Upper lobe of left lung (tissue), 6 donors: Measurements from ENCODE around the gene SAPCD2. TPM values are rescaled to one million over a fixed set of nuclear protein-coding genes. Genes with fewer than 3 reads are reported as not detected.

Experiments
- ATAC-seq, 2 donors: fragments of 200-7000 bp; cut with Tn5 transposase; one replicate each; pipeline ENCODE4 v1.9.1; 2022; ENCODE audit warnings: mild to moderate bottlenecking in 2 of 2, moderate library complexity in 2 of 2; ENCODE audit not compliant: low FRiP score in 2 of 2
- DNase-seq, 2 donors: peaks; one replicate each; pipeline ENCODE4 v3.0.0-alpha.2; 2019 to 2020
- H3K27ac ChIP-seq, 4 donors: fragments of 200-600 bp; sonication (generic); one replicate each; pipeline ENCODE4 v1.5.1; 2016 to 2019
- H3K27me3 ChIP-seq, 4 donors: fragments of 200-600 bp; sonication (generic); one replicate each; pipeline ENCODE4 v1.5.1; 2017 to 2019
- H3K36me3 ChIP-seq, 4 donors: fragments of 200-600 bp; sonication (generic); one replicate each; pipeline ENCODE4 v1.5.1; 2016 to 2019
- H3K4me1 ChIP-seq, 4 donors: fragments of 200-600 bp; sonication (generic); one replicate each; pipeline ENCODE4 v1.5.1; 2018 to 2019
- H3K4me3 ChIP-seq, 4 donors: fragments of 200-600 bp; sonication (generic); one replicate each; pipeline ENCODE4 v1.5.1; 2017 to 2019; ENCODE audit warnings: mild to moderate bottlenecking in 2 of 4, moderate library complexity in 1 of 4
- H3K9me3 ChIP-seq, 4 donors: fragments of 200-600 bp; sonication (generic); one replicate each; pipeline ENCODE4 v1.5.1; 2018 to 2019
- EP300 ChIP-seq, 4 donors: sonication (generic); formaldehyde crosslinking; IDR thresholded peaks; one replicate each; pipeline ENCODE4 v1.5.1; 2017; ENCODE audit warnings: antibody characterized with exemption in 4 of 4, control low read depth in 2 of 4
- POLR2A ChIP-seq, 4 donors: fragments of 450-650 bp; IDR thresholded peaks; one replicate each; pipeline ENCODE4 v1.5.1; 2016 to 2017; ENCODE audit warnings: antibody characterized with exemption in 4 of 4, mild to moderate bottlenecking in 2 of 4
- POLR2AphosphoS5 ChIP-seq, 2 donors: sonication (generic); formaldehyde crosslinking; IDR thresholded peaks; one replicate each; pipeline ENCODE4 v1.5.1; 2017; ENCODE audit warnings: antibody characterized with exemption in 2 of 2
- WGBS, 2 donors: methylation state at CpG; one replicate each; pipeline ENCODE4 v1.1.5; 2017 to 2018; 5-methylcytosine and 5-hydroxymethylcytosine counted together
- total RNA-seq, 6 donors: library from RNA; depleted of rRNA in 4 of 6; stranded (reverse); fragments of >200 nt in 4 of 6; gene quantifications; one replicate each; pipeline versions ENCODE4 v1.1.0 to v1.2.1, GENCODE V29; 2016 to 2021
- TF ChIP-seq, protein P1 (sequence below), 6 experiments: fragments of 450-650 bp in 4 of 6; fragments of 200-600 bp in 2 of 6; sonication (generic) in 2 of 6; IDR thresholded peaks; one replicate each; pipeline ENCODE4 v1.5.1; 2016 to 2019; ENCODE audit warnings: antibody characterized with exemption in 6 of 6
- donor health status: DM: no; HTN: no; CAD: no; lungs with moderate emphysema.
- donor health status: DM: no; HTN: yes; CAD: no; lungs with severe emphysema.

The SAPCD2 gene
- total RNA-seq, 6 donors from 2014 or later: 0.69 to 6.8 (median 1.4) TPM

- H3K4me1 ChIP-seq: peaks cover 31 to 65% (median 46%) of the 10 kb centered on the region in 4 donors
- TF ChIP-seq POLR2AphosphoS5 (IDR thresholded peaks at IDR 0.05): no peak
- TF ChIP-seq, protein P1, sequence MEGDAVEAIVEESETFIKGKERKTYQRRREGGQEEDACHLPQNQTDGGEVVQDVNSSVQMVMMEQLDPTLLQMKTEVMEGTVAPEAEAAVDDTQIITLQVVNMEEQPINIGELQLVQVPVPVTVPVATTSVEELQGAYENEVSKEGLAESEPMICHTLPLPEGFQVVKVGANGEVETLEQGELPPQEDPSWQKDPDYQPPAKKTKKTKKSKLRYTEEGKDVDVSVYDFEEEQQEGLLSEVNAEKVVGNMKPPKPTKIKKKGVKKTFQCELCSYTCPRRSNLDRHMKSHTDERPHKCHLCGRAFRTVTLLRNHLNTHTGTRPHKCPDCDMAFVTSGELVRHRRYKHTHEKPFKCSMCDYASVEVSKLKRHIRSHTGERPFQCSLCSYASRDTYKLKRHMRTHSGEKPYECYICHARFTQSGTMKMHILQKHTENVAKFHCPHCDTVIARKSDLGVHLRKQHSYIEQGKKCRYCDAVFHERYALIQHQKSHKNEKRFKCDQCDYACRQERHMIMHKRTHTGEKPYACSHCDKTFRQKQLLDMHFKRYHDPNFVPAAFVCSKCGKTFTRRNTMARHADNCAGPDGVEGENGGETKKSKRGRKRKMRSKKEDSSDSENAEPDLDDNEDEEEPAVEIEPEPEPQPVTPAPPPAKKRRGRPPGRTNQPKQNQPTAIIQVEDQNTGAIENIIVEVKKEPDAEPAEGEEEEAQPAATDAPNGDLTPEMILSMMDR (IDR thresholded peaks at IDR 0.05): peak; percentile 90 to 95 (median 92)
- no peak for TF ChIP-seq EP300 (IDR thresholded peaks at IDR 0.05)
- TF ChIP-seq POLR2A (IDR thresholded peaks at IDR 0.05): no peak
- H3K27ac ChIP-seq: peak overlapping the region; percentile 71 to 79 (median 76)
- no peaks in the 10 kb centered on the region for H3K36me3 ChIP-seq
- DNase-seq (peak in 1 of 2 donors; percentile 82), ATAC-seq (peak; percentile 85 to 88)
- 18 to 25% methylated on average over 14 to 19 of the region's 19 CpGs for WGBS, 2 donors
- H3K27me3 ChIP-seq: no peaks in the 10 kb centered on the region
- peak overlapping the region in 3 of 4 donors; percentile 54 to 72 (median 68) for H3K4me3 ChIP-seq
- no peaks in the 10 kb centered on the region for H3K9me3 ChIP-seq
Observed at GRCh38 chr9:137029058-137029936, 41.1 kb downstream of the SAPCD2 start.

GRCh38 chr9:137028263-137029057 is 41.9 kb downstream of the SAPCD2 start:
- Histone ChIP-seq H3K4me1 (peaks cover 30 to 63% (median 46%) of the 10 kb centered on the region in 4 donors), H3K9me3 (no peaks in the 10 kb centered on the region), H3K36me3 (no peaks in the 10 kb centered on the region), H3K27me3 (no peaks in the 10 kb centered on the region), H3K4me3 (peak overlapping the region; percentile 54 to 72 (median 70)), H3K27ac (peak overlapping the region in 3 of 4 donors; percentile 38 to 79 (median 78))
- no peak for TF ChIP-seq POLR2AphosphoS5 (IDR thresholded peaks at IDR 0.05)
- TF ChIP-seq, protein P1 (IDR thresholded peaks at IDR 0.05): peak in 5 of 6 experiments; percentile 23 to 63 (median 50)
- DNase-seq: peak; percentile 78 to 95
- WGBS, 2 donors: 0% methylated on average over 11 of the region's 98 CpGs; no CpG with 5 or more reads in 1 of the 2 donors
- peak; percentile 57 to 60 for ATAC-seq

- Histone ChIP-seq H3K27ac (peak within 1 kb of the TSS in 3 of 4 donors; percentile 50 to 79 (median 78)), H3K4me1 (peaks cover 30 to 62% (median 46%) of the 10 kb centered on the region in 4 donors), H3K27me3 (no peaks in the 10 kb centered on the region), H3K9me3 (no peaks in the 10 kb centered on the region), H3K36me3 (no peaks in the 10 kb centered on the region), H3K4me3 (peak within 1 kb of the TSS; percentile 54 to 72 (median 70))
- WGBS, 2 donors: 38% methylated on average over 7 to 9 of the region's 95 CpGs
- DNase-seq: peak in 1 of 2 donors; percentile 87
- TF ChIP-seq EP300 (IDR thresholded peaks at IDR 0.05) (no peak), POLR2AphosphoS5 (IDR thresholded peaks at IDR 0.05) (no peak), POLR2A (IDR thresholded peaks at IDR 0.05) (no peak)
- TF ChIP-seq, protein P1 (IDR thresholded peaks at IDR 0.05): no peak
- ATAC-seq: no peak
Observed at GRCh38 chr9:137027369-137028262, 42.7 kb downstream of the SAPCD2 start, which contains the start of gene ABCA2. Gene ABCA2, minus strand, starts transcription at chr9:137028237. Its CDS starts 97 bp downstream, at chr9:137028140.

- Histone ChIP-seq H3K27me3 (no peaks in the 10 kb centered on the region), H3K36me3 (no peaks in the 10 kb centered on the region), H3K9me3 (no peaks in the 10 kb centered on the region), H3K4me1 (peaks cover 30 to 54% (median 41%) of the 10 kb centered on the region in 4 donors), H3K4me3 (peak overlapping the region in 2 of 4 donors; percentile 53 to 54), H3K27ac (peak overlapping the region in 2 of 4 donors; percentile 27 to 66)
- no peak for TF ChIP-seq POLR2AphosphoS5 (IDR thresholded peaks at IDR 0.05)
- no peak for TF ChIP-seq EP300 (IDR thresholded peaks at IDR 0.05)
- TF ChIP-seq, protein P1 (IDR thresholded peaks at IDR 0.05): no peak
- no peak for TF ChIP-seq POLR2A (IDR thresholded peaks at IDR 0.05)
- WGBS, 2 donors: 55% methylated on average over 3 of the region's 4 CpGs; no CpG with 5 or more reads in 1 of the 2 donors
- no peak for ATAC-seq
- DNase-seq: peak in 1 of 2 donors; percentile 56
Observed at GRCh38 chr9:137026828-137027227, 43.5 kb downstream of the SAPCD2 start.
